NCI-H1105 treated with DMSO at 0.1 percent for 48 hours (cell line): ENCODE measurements around the gene ZFYVE26.
A peak's percentile ranks its signal among the peaks of the same experiment; 100 is the strongest.
"Not testable (repeated sequence)": the region's sequence is repeated elsewhere in the genome, so short reads cannot be mapped to it uniquely, and the experiment has no call there.

Experiments used
- DNase-seq: peaks from one replicate; lab custom pipeline; 2025; lab: John Stamatoyannopoulos, UW

Gene ZFYVE26

DNA sequence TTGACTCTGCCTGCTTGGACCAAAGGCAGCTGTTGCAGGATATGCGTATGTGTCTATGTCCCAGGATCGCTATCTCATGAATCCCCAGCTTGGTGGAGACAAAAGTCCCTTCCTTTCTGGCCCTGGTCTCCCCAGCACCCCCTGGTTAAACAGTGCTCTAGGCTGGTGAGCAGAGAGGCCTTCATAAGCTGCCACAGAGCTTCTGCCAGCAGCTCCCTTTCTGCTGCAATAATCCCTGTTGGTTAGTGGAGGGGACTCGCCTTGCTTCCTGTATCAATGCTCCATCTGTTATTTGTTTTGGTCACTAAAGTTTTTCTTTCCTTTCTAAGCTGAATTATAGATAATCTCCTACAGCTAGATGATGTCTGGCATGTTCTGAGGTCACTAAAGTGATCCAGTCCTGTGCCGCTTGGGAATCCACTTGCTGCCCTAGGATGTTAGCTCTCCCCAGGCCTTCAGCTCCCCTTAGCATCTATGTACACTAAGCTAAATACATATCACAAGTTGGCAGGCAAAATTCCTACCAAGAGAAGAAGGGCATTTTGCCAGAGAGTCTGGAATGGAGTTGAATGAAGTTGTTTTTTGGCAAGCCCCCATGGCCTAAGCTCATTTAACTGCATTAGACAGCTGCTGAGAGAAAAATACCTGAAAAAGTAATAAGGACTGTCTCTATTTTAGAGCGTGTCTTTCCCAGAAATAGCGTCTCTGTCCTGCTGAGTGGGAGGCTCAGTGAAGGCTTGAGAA lies 66.9 kb downstream of the ZFYVE26 start:
- DNase-seq = peak; percentile 20

GRCh38 chr14:67748312-67748711 lies 68.1 kb downstream of the ZFYVE26 start:
- no peak for DNase-seq

- DNase-seq = no peak
Observed at GRCh38 chr14:67746927-67747326, 69.5 kb downstream of the ZFYVE26 start.

GRCh38 chr14:67744046-67744445 lies 72.3 kb downstream of the ZFYVE26 start:
- no peak for DNase-seq

DNA sequence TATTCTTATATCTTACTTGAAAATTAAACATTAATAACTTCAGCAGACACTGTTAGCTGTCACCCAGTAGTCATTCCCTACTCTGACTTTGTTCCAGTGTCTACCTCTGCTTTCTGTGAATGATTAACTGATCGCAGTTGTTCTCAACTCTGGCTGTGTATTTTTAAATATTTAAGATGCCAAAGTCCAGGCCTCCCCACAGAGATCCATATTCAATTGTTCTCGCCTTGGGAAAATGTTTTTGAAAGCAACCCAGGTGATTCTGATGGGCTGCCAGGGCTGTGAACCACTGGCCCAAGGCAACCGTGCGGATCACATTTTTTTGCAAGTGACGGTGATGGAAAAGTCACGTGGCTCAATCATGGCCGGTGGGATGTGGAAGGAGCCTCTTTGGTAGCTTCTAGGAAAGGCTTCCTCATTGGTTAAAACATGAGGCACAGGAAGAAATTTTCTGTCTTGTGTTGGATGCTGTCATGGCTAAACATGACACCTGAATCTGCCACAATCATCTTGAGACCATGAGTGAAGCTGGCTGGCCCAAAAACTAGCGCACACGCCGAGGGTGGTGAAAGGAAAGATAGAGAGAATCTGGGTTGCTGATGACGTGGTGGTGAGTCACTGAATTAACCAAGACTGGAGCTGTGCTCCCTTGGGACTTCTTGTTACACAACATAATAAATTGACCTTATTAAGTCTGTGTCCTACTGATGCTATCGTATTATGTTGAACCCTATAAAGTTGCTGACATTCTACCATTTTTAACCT lies 77.5 kb downstream of the ZFYVE26 start:
- no peak for DNase-seq

DNA sequence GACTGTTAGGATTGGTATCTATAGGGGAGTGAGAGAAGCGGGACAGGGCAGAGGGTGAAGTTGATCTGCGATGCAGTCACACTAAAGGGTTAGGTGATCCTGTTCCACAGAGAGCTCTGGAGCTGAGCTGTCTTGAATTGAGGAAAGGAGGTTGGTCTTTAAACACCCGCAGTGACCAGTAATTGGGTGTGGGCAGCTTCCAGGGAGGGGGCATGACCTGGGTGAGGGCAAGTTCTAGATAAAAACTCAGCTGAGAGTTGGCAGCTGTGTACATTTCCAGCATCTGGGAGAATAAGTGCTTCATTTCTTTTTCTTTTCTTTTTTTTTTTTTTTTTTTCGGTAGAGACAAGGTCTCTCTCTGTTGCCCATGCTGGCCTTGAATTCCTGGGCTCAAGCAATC lies 79.6 kb downstream of the ZFYVE26 start:
- no peak for DNase-seq

DNA sequence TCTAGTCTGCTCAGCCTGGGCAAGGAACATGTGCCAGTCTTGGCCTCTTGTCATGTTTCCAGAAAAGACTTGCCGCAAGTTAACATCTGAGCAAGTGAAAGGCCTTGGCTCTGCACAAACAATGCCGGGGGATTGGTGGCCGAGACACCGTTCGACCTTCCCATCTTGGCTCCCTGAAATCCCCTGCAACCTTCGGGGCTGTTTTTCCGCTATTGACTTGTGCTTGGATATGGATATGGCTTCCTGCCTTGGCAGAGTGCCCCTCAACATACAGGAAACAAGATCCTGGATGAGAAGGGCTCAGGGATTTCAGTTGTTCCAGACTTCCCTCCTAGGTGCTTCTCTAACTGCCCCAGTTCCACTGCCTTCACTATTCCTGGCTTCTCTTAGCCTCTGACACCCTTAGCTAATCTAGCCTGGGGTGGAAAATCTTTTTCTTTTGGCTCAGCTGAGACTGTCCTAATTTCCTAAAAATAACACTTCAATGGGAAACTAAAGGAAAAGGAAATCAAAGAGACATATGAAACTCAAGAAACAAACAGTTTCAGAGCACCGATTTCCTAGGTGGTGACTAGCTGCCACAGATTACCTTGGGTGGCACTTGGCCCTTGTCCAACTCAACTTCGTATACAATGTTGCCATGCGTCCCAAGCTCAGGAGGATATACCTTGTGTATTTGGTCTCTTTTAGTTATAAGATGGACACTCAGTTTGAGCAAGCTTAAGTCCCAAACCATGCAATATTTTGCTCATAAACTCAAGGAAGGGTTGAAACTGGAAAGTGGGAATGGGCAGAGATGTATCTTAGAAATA lies 80.8 kb downstream of the ZFYVE26 start:
- DNase-seq = no peak

DNA sequence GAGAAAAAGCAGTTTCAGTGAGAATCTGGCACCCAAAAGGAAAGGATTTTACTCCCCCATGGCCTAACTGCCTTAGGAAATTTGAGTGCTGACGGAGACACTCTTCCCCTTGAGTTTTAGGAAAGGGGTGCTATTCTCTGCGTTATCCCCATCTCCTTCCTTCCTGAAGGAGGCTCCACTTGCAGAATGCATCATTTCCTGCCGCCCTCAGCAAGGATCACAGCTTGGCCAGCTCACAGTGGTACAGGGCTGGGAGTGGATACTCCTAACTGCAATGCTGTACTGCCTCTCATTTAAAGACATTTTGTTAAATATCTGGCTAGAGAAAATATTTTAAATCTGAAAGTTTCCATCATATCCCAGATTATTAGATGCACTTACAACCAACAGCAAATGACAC lies 81.7 kb downstream of the ZFYVE26 start:
- DNase-seq = no peak

DNA sequence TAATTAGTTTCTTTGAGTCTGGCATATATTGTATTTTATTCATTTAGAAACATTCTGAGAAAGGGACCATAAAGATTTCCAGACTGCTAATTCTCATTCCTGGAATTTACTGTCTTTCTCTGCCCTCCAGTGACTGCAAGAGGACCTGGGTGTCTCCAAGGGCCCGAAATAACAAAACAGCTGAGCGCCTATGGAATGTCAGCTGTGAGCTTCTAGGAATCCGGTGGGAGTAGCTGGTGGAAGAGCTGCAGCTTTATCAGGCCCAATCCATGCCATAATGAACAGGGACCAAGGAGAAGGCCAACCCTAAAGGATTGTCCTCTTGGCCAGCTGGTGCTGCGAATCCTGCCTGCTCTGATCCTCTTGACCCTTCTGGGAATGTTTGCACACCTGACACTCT lies 82.8 kb downstream of the ZFYVE26 start:
- no peak for DNase-seq

- no peak for DNase-seq
Observed at GRCh38 chr14:67729072-67729885, 87.1 kb downstream of the ZFYVE26 start.

DNA sequence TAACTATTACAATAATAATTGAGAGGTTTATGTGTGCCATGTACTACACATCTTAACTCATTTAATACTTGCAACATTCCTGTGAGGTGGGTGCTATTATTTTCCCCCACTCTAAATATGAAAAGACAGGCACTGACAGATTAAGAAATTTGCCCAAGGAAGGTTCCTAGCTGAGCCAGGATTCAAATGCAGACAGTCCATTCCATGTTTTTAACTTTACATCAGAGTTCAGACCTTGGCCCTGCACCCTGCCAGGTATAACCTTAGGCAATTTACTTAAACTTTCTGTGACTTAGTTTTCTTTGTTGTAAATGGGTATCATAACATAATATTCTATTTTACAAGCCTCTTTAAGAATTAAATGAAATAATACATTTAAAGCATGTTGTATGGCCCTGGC lies 88.1 kb downstream of the ZFYVE26 start:
- DNase-seq = no peak

- no peak for DNase-seq
Observed at GRCh38 chr14:67727361-67727760, 89.0 kb downstream of the ZFYVE26 start.

- DNase-seq = no peak
Observed at GRCh38 chr14:67725171-67725570, 91.2 kb downstream of the ZFYVE26 start.

GRCh38 chr14:67722293-67722692 lies 94.1 kb downstream of the ZFYVE26 start:
- no peak for DNase-seq

- DNase-seq = no peak
Observed at GRCh38 chr14:67721875-67722274, 94.5 kb downstream of the ZFYVE26 start.

DNA sequence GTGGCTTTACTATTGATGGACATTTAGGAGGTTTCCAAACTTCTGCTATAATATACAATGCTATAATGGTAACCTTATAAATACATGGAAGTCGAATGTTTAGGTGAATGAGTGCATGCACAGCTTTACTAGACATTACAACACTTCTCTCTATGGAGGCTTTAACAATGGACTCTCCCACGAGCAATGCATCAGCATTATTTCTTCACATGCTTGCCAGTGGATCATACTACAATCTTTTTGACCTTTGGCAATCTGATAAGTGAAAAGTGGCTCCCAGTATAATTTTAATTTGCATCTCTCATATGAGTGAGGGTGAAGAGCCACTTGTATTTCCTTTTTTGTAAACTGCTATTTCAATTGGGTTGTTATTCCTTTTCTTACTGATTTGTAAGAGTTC lies 96.5 kb downstream of the ZFYVE26 start:
- no peak for DNase-seq

DNA sequence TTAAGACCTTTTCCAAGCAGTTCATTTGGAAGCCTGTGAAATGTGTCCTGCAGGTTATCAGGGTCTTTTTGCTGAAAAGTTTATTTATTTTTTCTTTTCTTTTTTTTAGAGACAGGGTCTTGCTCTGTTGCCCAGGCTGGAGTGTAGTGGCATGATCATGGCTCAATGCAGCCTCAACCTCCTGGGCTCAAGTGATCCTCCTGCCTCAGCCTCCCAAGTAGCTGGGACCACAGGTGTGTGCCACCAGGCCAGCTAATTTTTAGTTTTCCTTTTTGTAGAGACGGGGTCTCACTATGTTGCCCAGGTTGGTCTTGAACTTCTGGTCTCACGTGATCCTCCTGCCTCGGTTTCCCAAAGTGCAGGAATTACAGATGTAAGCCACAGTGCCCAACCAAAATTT lies 97.0 kb downstream of the ZFYVE26 start:
- not testable (repeated sequence) for DNase-seq

- DNase-seq = no peak
Observed at GRCh38 chr14:67718265-67718664, 98.1 kb downstream of the ZFYVE26 start.

DNA sequence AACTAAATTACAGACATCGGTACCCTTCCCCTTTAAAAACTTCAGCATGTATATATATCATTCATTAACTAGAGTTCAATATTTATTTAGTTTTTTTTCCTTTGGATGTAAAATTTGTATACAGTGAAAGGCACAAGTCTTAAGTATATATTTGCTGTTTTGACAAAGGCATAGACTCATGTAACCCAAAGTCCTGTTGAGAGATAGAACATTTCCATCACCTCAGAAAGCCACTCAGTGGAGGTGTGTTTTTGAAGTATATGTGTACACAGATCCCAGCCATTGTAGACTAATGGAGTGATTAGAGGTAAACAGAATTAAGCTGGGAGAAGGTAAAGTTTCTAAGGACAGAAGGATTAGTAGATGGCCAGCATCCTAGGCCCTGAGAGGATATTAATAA lies 99.3 kb downstream of the ZFYVE26 start:
- DNase-seq = no peak

DNA sequence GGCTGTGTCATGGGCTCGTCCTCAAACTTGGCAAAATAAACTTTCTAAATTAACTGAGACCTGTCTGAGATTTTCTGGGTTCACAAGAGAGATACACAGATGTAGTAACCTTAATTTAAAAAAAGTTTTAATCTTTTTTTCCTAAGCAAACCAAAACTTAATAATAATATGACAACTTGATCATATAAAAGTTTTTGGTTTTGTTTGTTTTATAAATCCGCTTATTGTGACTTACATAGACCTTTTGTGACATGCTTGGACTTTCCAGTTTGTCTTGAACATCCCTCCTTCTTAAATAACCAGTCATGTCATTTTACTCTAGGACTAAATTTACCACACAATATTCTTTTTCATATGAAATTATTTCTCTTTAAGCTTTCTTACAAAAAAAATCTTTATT lies 106.2 kb downstream of the ZFYVE26 start:
- no peak for DNase-seq

- DNase-seq = not testable (repeated sequence)
Observed at GRCh38 chr14:67709796-67710195, 106.6 kb downstream of the ZFYVE26 start.

DNA sequence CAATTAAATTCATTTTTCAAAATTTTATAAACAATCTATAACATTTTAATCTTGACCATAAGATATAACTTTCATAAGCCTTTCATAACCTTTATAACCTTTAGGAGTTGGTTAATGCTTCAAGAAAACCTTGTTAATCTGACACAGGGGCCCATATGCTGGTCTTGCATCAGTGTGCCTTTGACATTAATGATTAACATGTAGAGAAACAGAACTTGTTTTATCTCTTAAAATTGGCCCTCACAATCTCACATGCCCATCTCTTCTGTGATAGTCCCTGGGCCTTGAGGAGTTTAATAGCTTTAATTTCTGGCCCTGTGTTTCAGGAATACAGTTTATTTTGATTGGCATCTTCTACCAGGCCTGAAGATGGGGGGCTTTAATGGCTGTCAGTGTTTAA lies 107.0 kb downstream of the ZFYVE26 start:
- DNase-seq = not testable (repeated sequence)
